ENCODE results near the gene KRT86. TPM values are rescaled to one million over a fixed set of nuclear protein-coding genes. Genes with fewer than 3 reads are reported as not detected.

The KRT86 gene
- total and polyA plus RNA-seq, 9 of the 15 experiments (the other 6 are each of a cell fraction or from before 2014, with no cell fraction given) = not detected

DNA sequence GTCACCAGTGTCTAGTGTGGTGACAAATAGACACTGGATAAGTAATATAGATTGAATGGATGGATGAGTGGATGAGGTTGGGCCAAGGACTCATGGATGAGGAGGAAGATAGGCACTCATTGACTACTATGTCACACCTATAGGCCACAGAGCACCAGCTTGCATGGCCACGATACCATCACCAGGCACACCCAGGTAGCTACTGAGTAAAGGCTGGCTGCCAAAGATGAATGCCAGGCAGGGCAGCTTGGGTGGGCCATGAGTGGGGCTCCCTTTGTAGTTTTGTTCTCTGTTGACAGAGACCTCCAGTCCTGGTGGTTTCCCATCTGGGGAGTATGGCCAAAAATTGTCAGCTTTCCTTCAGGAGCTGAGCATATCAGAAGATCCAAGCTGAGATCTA is 57.9 kb downstream of the KRT86 start:
- ATAC-seq (no peak), DNase-seq (ENCODE audit: extremely low read depth in 1 of 4, low spot score in 3 of 4) (no peak), FAIRE-seq (no peak)
- Histone ChIP-seq H3K27me3 (ENCODE audit: control insufficient read depth in 2 of 2, insufficient read depth in 2 of 2, low read length in 2 of 2) (peaks cover 0 to 10% of the 10 kb centered on the region in 2 experiments; a peak in 1 of 5 replicates), H2AFZ (ENCODE audit: low read depth, low read length) (no peak overlapping the region), H3K79me2 (ENCODE audit: control insufficient read depth, insufficient read depth, low read length) (no peaks in the 10 kb centered on the region), H4K20me1 (replicated peaks; ENCODE audit: control insufficient read depth, insufficient read depth, low read length) (no peaks in the 10 kb centered on the region), H3K36me3 (ENCODE audit: control insufficient read depth, insufficient read depth, low read length) (no peaks in the 10 kb centered on the region), H3K9ac (ENCODE audit: insufficient read depth in 1 of 2, low read depth in 2 of 2, low read length in 2 of 2) (no peak overlapping the region), H3K4me2 (ENCODE audit: insufficient read depth, low read length) (no peak overlapping the region), H3K27ac (ENCODE audit: extremely low read depth, low read depth, low read length) (no peak overlapping the region), H3K4me3 (no peak overlapping the region), H3K4me1 (replicated peaks in 1 of 2; ENCODE audit: control insufficient read depth in 2 of 2, insufficient read depth in 2 of 2, low read length in 2 of 2) (no peaks in the 10 kb centered on the region), H3K9me1 (ENCODE audit: control insufficient read depth, insufficient read depth, low read length) (no peaks in the 10 kb centered on the region), H3K9me3 (replicated peaks; ENCODE audit: control insufficient read depth, insufficient read depth, low read depth, low read length) (no peaks in the 10 kb centered on the region)
- ChIA-PET CTCF (ENCODE audit: low intra/inter-chr PET ratio) (no interaction called here), POLR2A (no interaction called here)
- TF ChIP-seq PHF20 (IDR thresholded peaks at IDR 0.05; ENCODE audit: partially characterized antibody) (no peak), ZNF778 (CRISPR knock-in tag; IDR thresholded peaks at IDR 0.05) (no peak), ZNF174 (CRISPR knock-in tag; IDR thresholded peaks at IDR 0.05) (no peak), STAT5B (CRISPR knock-in tag; IDR thresholded peaks at IDR 0.05) (no peak), HSF4 (CRISPR knock-in tag; IDR thresholded peaks at IDR 0.05; ENCODE audit: borderline replicate concordance) (no peak), ZNF583 (CRISPR knock-in tag; IDR thresholded peaks at IDR 0.05) (no peak), THRAP3 (IDR thresholded peaks at IDR 0.05; ENCODE audit: borderline replicate concordance) (no peak), MAFK (IDR thresholded peaks at IDR 0.05; ENCODE audit: low read length) (no peak)
- TF ChIP-seq, protein P1, sequence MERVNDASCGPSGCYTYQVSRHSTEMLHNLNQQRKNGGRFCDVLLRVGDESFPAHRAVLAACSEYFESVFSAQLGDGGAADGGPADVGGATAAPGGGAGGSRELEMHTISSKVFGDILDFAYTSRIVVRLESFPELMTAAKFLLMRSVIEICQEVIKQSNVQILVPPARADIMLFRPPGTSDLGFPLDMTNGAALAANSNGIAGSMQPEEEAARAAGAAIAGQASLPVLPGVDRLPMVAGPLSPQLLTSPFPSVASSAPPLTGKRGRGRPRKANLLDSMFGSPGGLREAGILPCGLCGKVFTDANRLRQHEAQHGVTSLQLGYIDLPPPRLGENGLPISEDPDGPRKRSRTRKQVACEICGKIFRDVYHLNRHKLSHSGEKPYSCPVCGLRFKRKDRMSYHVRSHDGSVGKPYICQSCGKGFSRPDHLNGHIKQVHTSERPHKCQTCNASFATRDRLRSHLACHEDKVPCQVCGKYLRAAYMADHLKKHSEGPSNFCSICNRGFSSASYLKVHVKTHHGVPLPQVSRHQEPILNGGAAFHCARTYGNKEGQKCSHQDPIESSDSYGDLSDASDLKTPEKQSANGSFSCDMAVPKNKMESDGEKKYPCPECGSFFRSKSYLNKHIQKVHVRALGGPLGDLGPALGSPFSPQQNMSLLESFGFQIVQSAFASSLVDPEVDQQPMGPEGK (CRISPR knock-in tag; IDR thresholded peaks at IDR 0.05; ENCODE audit: borderline replicate concordance) = no peak
- BruUV-seq (replicated peaks) = no TSS peak
- in situ Hi-C loops (cut with MboI) = no loop called here
- intact Hi-C loops (cut with micrococcal nuclease) = no loop called here
- WGBS (ENCODE audit: insufficient coverage, low coverage, missing lambda C conversion rate) = 0% methylated on average over 1 of the region's 1 CpG
